Measurements from ENCODE around the gene SPATA32.

- TF ChIP-seq CTCF (IDR thresholded peaks at IDR 0.05) (no peak), POLR2A (IDR thresholded peaks at IDR 0.05) (no peak)
Observed at GRCh38 chr17:45257115-45257514, 4.8 kb downstream of the SPATA32 start.
